MM.1S (cell line): ENCODE results near the gene MYO1E.

Experiments used
- DNase-seq: peaks from one replicate; pipeline ENCODE4 v3.0.0-alpha.2; 2015
- H2AFZ ChIP-seq: fragments of 300-600 bp; sonication (generic); 2 replicates; pipeline ENCODE4 v1.6.0; 2016; ENCODE audit warnings: antibody characterized with exemption, low read length
- H3F3A ChIP-seq: fragments of 300-600 bp; sonication (generic); 2 replicates; pipeline ENCODE4 v1.6.1; 2016; ENCODE audit warnings: mild to moderate bottlenecking, antibody characterized with exemption, low read length, moderate library complexity, mixed read lengths; ENCODE audit not compliant: insufficient read depth
- H3K27ac ChIP-seq: fragments of 300-600 bp; sonication (generic); 2 replicates; pipeline ENCODE4 v1.5.1; 2016; ENCODE audit warnings: mild to moderate bottlenecking, low read length
- H3K27me3 ChIP-seq: fragments of 300-600 bp; sonication (generic); replicated peaks from 2 replicates; pipeline ENCODE4 v1.6.0; 2016; ENCODE audit warnings: low read length; ENCODE audit not compliant: insufficient read depth
- H3K36me3 ChIP-seq: fragments of 300-600 bp; sonication (generic); replicated peaks from 2 replicates; pipeline ENCODE4 v1.6.1; 2016; ENCODE audit warnings: mild to moderate bottlenecking, low read length, mixed read lengths; ENCODE audit not compliant: insufficient read depth
- H3K4me1 ChIP-seq: fragments of 300-600 bp; sonication (generic); 2 replicates; pipeline ENCODE4 v1.6.1; 2016; ENCODE audit warnings: low read length, mixed read lengths
- H3K4me2 ChIP-seq: fragments of 300-600 bp; sonication (generic); 2 replicates; pipeline ENCODE4 v1.6.0; 2016; ENCODE audit warnings: low read depth, low read length
- H3K4me3 ChIP-seq: fragments of 300-600 bp; sonication (generic); 2 replicates; pipeline ENCODE4 v1.5.1; 2016; ENCODE audit warnings: low read length, mixed read lengths
- H3K79me2 ChIP-seq: fragments of 300-600 bp; sonication (generic); 2 replicates; pipeline ENCODE4 v1.6.1; 2016; ENCODE audit warnings: mixed run types, low read length, mixed read lengths
- H3K9ac ChIP-seq: fragments of 300-600 bp; sonication (generic); 2 replicates; pipeline ENCODE4 v1.6.1; 2016; ENCODE audit warnings: low read length, mixed read lengths
- H3K9me2 ChIP-seq: fragments of 300-600 bp; sonication (generic); replicated peaks from 2 replicates; pipeline ENCODE4 v1.6.1; 2016; ENCODE audit warnings: mild to moderate bottlenecking, low read length, mixed read lengths; ENCODE audit not compliant: insufficient read depth
- H3K9me3 ChIP-seq: fragments of 300-600 bp; sonication (generic); replicated peaks from 2 replicates; pipeline ENCODE4 v1.6.1; 2016; ENCODE audit warnings: mild to moderate bottlenecking, low read length, mixed read lengths; ENCODE audit not compliant: insufficient read depth
- H4K20me1 ChIP-seq: fragments of 300-600 bp; sonication (generic); 2 replicates; pipeline ENCODE4 v1.6.1; 2016; ENCODE audit warnings: mild to moderate bottlenecking, low read length, moderate library complexity, mixed read lengths; ENCODE audit not compliant: insufficient read depth
- EZH2 ChIP-seq: fragments of 300-600 bp; sonication (generic); optimal IDR thresholded peaks from 2 replicates; pipeline ENCODE3; 2017; ENCODE audit warnings: low read depth, mild to moderate bottlenecking, antibody characterized with exemption, low read length, mixed read lengths
- EZH2phosphoT487 ChIP-seq: fragments of 300-600 bp; sonication (generic); IDR thresholded peaks from 2 replicates; pipeline ENCODE4 v1.6.1; 2018; ENCODE audit warnings: antibody characterized with exemption, low read length
- TF ChIP-seq, protein P1 (sequence below): fragments of 300-600 bp; sonication (generic); IDR thresholded peaks from 2 replicates; pipeline ENCODE4 v1.5.1; 2016; ENCODE audit warnings: antibody characterized with exemption, low read length, mixed read lengths

The MYO1E gene

DNA sequence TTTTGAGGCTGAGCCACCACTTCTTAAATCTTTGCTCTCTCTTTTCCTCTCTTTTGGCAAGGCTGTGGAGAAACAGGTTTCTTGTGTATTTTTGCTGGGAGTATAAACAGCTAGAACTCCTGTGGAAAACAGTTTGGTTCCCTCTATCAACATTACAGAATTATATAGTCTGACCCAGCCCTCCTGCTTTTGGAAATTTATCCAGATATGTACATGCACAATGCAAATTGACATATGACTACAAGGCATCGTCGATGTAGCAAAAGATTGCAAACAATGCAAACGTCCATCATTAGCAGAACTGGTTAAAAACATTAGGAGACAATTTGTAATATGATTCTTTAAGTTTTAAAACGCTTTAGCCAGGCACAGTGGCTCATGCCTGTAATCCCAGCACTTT lies 12.5 kb upstream of the MYO1E start:
- no peaks in the 10 kb centered on the region for H3K9me2 ChIP-seq
- TF ChIP-seq EZH2 (no peak), EZH2phosphoT487 (no peak)
- TF ChIP-seq, protein P1, sequence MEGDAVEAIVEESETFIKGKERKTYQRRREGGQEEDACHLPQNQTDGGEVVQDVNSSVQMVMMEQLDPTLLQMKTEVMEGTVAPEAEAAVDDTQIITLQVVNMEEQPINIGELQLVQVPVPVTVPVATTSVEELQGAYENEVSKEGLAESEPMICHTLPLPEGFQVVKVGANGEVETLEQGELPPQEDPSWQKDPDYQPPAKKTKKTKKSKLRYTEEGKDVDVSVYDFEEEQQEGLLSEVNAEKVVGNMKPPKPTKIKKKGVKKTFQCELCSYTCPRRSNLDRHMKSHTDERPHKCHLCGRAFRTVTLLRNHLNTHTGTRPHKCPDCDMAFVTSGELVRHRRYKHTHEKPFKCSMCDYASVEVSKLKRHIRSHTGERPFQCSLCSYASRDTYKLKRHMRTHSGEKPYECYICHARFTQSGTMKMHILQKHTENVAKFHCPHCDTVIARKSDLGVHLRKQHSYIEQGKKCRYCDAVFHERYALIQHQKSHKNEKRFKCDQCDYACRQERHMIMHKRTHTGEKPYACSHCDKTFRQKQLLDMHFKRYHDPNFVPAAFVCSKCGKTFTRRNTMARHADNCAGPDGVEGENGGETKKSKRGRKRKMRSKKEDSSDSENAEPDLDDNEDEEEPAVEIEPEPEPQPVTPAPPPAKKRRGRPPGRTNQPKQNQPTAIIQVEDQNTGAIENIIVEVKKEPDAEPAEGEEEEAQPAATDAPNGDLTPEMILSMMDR: no peak
- no peaks in the 10 kb centered on the region for H3K36me3 ChIP-seq
- H3K79me2 ChIP-seq: no peaks in the 10 kb centered on the region
- no peak for DNase-seq
- no peak overlapping the region for H3K4me2 ChIP-seq
- H3K4me1 ChIP-seq: 0 out of 2 replicates have a peak, but pooled peaks cover 6% of the 10 kb centered on the region
- no peaks in the 10 kb centered on the region for H3K9me3 ChIP-seq
- H4K20me1 ChIP-seq: no peaks in the 10 kb centered on the region
- H3K9ac ChIP-seq: no peak overlapping the region
- no peak overlapping the region for H3K27ac ChIP-seq
- H3K4me3 ChIP-seq: no peak overlapping the region
- H3K27me3 ChIP-seq: no peaks in the 10 kb centered on the region
- no peak overlapping the region for H2AFZ ChIP-seq
- H3F3A ChIP-seq: no peaks in the 10 kb centered on the region

DNA sequence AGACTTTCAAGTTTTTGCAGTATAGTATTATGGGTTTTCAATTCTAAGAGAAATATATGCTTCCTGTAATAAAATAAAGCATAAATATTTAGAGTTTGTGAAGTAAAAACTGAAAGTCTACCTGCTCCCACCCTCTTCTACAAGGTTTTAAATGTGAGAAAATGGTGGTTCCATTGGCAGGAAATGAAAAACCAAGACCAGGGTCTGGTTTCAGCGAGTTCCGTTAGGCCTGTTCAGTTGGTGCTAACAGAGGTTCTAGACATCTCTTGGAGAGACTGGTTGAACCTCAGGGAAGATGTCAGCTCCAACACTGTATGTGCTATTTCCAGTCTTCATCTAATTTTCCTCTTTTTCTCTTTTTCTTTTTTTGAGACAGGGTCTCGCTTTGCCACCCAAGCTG lies 11.8 kb upstream of the MYO1E start:
- Histone ChIP-seq H3K4me2 (no peak overlapping the region), H3K9me3 (no peaks in the 10 kb centered on the region), H2AFZ (no peak overlapping the region), H3K9ac (no peak overlapping the region), H3K27ac (no peak overlapping the region), H3K27me3 (no peaks in the 10 kb centered on the region), H3K36me3 (no peaks in the 10 kb centered on the region), H3K4me3 (no peak overlapping the region), H3F3A (no peaks in the 10 kb centered on the region), H3K79me2 (no peaks in the 10 kb centered on the region), H3K4me1 (0 out of 2 replicates have a peak, but pooled peaks cover 6% of the 10 kb centered on the region), H3K9me2 (no peaks in the 10 kb centered on the region), H4K20me1 (no peaks in the 10 kb centered on the region)
- no peak for DNase-seq
- TF ChIP-seq, protein P1: no peak
- TF ChIP-seq EZH2 (no peak), EZH2phosphoT487 (no peak)

DNA sequence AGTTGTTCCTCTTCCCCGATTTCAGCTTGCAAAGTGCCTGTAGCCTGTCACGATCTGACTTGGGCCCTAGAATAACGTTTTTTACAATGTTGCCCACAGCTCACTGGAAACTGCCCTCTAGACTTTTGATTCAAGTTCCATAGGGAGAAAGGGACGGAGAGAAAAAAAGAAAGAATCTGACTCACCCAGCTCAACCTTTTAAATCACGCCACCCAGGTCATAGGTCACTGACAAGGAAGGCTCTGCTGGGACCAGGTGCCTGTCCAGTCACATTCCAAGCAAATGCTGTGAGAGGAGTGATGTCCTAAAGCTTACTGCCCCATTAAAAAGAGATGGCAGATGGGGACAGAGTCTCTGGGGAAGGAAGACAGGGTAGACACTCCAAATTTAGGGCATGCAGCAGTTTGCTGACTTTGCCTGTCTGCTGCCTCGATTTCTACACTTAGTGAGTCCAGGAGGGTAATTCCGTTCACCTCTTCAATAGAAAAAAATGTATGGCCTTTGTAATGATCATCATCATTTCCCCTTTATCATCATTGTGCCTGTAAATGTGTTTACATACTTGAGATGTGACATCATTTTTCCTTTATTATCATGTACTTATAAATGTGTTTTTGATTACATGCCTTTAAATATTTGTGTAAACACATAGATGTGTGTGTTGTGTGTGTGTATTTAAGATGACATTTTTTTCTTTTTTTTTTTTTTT lies 8.4 kb upstream of the MYO1E start:
- Histone ChIP-seq H3K4me1 (0 out of 2 replicates have a peak, but pooled peaks cover 6% of the 10 kb centered on the region), H3K9ac (no peak overlapping the region), H3K4me3 (no peak overlapping the region), H3K27me3 (no peaks in the 10 kb centered on the region), H2AFZ (no peak overlapping the region), H3K79me2 (no peaks in the 10 kb centered on the region), H4K20me1 (no peaks in the 10 kb centered on the region), H3K27ac (no peak overlapping the region), H3K36me3 (no peaks in the 10 kb centered on the region), H3K4me2 (no peak overlapping the region), H3F3A (no peaks in the 10 kb centered on the region), H3K9me3 (no peaks in the 10 kb centered on the region), H3K9me2 (no peaks in the 10 kb centered on the region)
- DNase-seq: no peak
- TF ChIP-seq EZH2phosphoT487 (no peak), EZH2 (no peak)
- TF ChIP-seq, protein P1: no peak
